Psoas muscle (tissue), 8 donors: Measurements from ENCODE around the gene SSH2. TPM values are rescaled to one million over a fixed set of nuclear protein-coding genes. Genes with fewer than 3 reads are reported as not detected.

Experiments
- ATAC-seq, 4 donors: fragments of 200-7000 bp; cut with Tn5 transposase; one replicate each; pipeline ENCODE4 v1.9.1; 2020; ENCODE audit warnings: moderate library complexity in 3 of 4, mild to moderate bottlenecking in 2 of 4
- DNase-seq, 2 donors: peaks; one replicate each; pipeline ENCODE4 v3.0.0-alpha.2; 2020
- H3K27ac ChIP-seq: fragments of 200-600 bp; one replicate; pipeline ENCODE4 v1.8.0; 2022
- H3K27me3 ChIP-seq, 3 donors: fragments of 200-600 bp in 1 of 3; one replicate each; pipeline versions ENCODE4 v1.6.1 to v1.8.0; 2013 to 2022; ENCODE audit warnings: low read length in 2 of 3, mild to moderate bottlenecking in 2 of 3, moderate library complexity in 1 of 3; ENCODE audit not compliant: insufficient read depth in 3 of 3
- H3K36me3 ChIP-seq, 2 donors: fragments of 200-600 bp in 1 of 2; one replicate each; pipeline versions ENCODE4 v1.6.1 to v1.8.0; 2013 to 2022; ENCODE audit warnings: low read depth in 1 of 2, mild to moderate bottlenecking in 1 of 2, moderate library complexity in 1 of 2; ENCODE audit not compliant: insufficient read depth in 1 of 2
- H3K4me1 ChIP-seq: fragments of 200-600 bp; one replicate; pipeline ENCODE4 v1.8.0; 2022
- H3K4me3 ChIP-seq: fragments of 200-600 bp; one replicate; pipeline ENCODE4 v1.8.0; 2022; ENCODE audit warnings: mild to moderate bottlenecking
- H3K9me3 ChIP-seq: fragments of 200-600 bp; one replicate; pipeline ENCODE4 v1.8.0; 2022
- WGBS, 3 donors: extraction: QIAGEN DNeasy Blood & Tissue Kit; methylation state at CpG; one replicate each; pipeline versions ENCODE4 v1.1.6 to v1.1.7; 2013; 5-methylcytosine and 5-hydroxymethylcytosine counted together
- intact Hi-C, 2 donors: fragments of 100-400 bp; cut with DNase I; formaldehyde crosslinking; loops; one replicate each; pipeline versions ENCODE4 v1.11.0 to v1.14.2; 2022
- polyA plus RNA-seq, 3 donors: library from polyadenylated mRNA; stranded (reverse); fragments of 200-250 nt; gene quantifications; one replicate each; pipeline ENCODE4 v1.2.3, GENCODE V29; 2013
- total RNA-seq, 4 donors: library from RNA; stranded (reverse); fragmentation: NEBNext Ultra II Directional in 2 of 4; extraction: Animal tissue kit (Norgen Biotek cat#: 25700) in 2 of 4; gene quantifications; one replicate each; pipeline versions ENCODE4 v1.2.1 to v1.2.4, GENCODE V29; 2021 to 2023
- TF ChIP-seq, protein P1 (sequence below): fragments of 200-600 bp; IDR thresholded peaks from one replicate; pipeline ENCODE4 v1.8.0; 2022; ENCODE audit warnings: antibody characterized with exemption
- donor health status: healthy with polysubstance abuse.
- donor health status: DM: no; HTN: no; CAD: no; lungs with moderate emphysema.
- donor health status: Bipolar disorder and iron deficiency.
- donor health status: healthy.
- donor health status: DM: yes; HTN: yes; CAD: no.
- donor health status: DM: no; HTN: no; CAD: no.
- donor health status: DM: no; HTN: no; CAD: no.
- donor health status: DM: yes; HTN: yes; CAD: no.

SSH2 gene
- total and polyA plus RNA-seq, 7 donors, result 28.0 to 168 (median 107) TPM

DNA sequence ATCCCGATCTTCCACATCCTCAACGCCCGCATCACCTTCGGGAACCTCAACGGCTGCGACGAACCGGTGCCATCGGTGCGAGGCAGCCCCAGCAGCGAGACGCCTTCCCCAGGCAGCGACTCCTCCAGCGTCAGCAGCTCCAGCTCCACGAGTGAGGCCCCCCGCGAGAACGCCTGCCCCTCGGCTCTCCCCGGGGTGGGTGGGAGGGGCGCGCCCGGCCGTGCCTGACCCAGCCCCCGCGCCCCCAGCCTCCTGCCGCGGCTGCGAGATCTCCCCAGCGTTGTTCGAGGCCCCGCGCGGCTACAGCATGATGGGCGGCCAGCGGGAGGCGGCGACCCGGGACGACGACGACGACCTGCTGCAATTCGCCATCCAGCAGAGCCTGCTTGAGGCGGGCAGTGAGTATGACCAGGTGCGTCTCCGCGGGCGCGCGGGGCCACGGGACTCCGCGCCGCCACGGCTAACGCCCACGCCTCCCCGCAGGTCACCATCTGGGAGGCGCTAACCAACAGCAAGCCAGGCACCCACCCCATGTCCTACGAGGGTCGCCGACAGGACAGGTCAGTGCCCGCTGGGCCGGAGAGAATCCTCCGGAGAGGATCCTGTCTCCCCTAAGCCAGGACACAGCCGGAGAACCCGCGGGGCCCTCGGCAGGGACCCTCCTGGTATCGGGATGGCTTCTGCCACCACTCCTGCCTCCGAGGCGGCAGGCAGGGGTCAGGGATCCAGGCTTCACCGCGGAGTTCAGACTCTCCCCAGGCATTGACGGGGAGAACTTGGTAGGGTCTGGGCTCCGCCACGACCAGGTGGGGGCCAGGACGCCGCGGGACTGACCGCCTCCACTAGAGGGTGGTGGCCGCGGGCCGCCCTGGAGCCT lies 317.4 kb downstream of the SSH2 start:
- Histone ChIP-seq H3K9me3 (no peaks in the 10 kb centered on the region), H3K27me3 (no peaks in the 10 kb centered on the region), H3K4me1 (peaks cover 53% of the 10 kb centered on the region), H3K27ac (peak overlapping the region; percentile 69), H3K36me3 (peaks cover 0 to 17% of the 10 kb centered on the region in 2 donors), H3K4me3 (peak overlapping the region; percentile 40)
- ATAC-seq, result peak in 1 of 4 donors; percentile 0
- peak in 1 of 2 donors; percentile 68 for DNase-seq
- TF ChIP-seq, protein P1, sequence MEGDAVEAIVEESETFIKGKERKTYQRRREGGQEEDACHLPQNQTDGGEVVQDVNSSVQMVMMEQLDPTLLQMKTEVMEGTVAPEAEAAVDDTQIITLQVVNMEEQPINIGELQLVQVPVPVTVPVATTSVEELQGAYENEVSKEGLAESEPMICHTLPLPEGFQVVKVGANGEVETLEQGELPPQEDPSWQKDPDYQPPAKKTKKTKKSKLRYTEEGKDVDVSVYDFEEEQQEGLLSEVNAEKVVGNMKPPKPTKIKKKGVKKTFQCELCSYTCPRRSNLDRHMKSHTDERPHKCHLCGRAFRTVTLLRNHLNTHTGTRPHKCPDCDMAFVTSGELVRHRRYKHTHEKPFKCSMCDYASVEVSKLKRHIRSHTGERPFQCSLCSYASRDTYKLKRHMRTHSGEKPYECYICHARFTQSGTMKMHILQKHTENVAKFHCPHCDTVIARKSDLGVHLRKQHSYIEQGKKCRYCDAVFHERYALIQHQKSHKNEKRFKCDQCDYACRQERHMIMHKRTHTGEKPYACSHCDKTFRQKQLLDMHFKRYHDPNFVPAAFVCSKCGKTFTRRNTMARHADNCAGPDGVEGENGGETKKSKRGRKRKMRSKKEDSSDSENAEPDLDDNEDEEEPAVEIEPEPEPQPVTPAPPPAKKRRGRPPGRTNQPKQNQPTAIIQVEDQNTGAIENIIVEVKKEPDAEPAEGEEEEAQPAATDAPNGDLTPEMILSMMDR, result no peak
- 61 to 77% (median 70%) methylated on average over 71 to 85 of the region's 85 CpGs for WGBS, 3 donors
- intact Hi-C loops, result no loop called here

DNA sequence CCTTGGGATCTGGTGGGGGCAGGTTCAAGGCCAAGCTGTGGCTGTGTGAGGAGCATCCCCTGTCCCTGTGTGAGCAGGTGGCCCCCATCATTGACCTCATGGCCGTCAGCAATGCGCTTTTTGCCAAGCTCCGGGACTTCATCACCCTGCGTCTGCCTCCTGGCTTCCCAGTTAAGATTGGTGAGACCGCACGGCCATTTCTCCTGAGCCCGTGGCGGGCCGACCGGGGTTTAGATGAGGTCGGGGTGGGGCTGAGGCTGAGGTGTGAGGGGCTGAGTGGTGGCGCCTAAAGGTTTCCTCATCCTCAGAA lies 318.0 kb downstream of the SSH2 start:
- intact Hi-C loops, result no loop called here

DNA sequence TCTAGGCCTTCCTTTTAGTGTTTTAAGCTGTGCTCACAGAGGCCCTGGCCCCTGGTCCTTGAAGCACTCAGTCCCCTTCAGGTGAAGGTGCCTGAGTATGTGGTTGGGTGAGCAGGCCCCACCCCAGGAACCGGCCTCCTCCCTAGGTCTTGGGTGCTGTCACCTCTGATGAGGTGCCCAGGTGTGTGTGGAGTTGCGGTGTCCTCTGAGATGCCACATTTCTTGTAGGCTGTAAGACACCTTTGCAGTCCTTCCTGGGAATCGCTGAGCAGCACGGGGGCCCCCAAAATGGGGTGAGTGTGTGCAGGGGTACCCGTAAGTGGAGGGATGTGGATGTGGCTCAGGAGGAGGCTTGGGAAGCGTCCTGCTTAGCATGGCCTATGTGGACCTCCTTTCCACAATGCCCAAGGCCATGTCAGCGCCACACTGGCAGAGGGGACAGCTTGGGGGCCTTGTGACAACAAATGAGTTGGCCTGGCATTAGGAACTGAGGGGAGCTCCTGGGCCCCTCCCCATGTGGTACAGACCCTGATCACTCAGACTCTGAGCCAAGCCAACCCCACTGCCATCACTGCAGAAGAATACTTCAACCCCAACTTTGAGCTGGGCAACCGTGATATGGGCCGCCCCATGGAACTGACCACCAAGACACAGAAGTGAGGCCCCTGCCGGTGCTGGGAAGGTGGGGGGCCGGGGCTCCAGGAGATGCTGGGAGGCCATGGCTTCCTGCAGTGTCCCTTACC lies 318.5 kb downstream of the SSH2 start:
- no peak for DNase-seq
- Histone ChIP-seq H3K36me3 (peaks cover 0 to 17% of the 10 kb centered on the region in 2 donors), H3K9me3 (no peaks in the 10 kb centered on the region), H3K27me3 (no peaks in the 10 kb centered on the region), H3K4me1 (peaks cover 41% of the 10 kb centered on the region), H3K4me3 (no peak overlapping the region), H3K27ac (no peak overlapping the region)
- TF ChIP-seq, protein P1, result no peak
- intact Hi-C loops, result no loop called here
- no peak for ATAC-seq
- WGBS, 3 donors, result 96 to 98% (median 97%) methylated on average over 11 of the region's 11 CpGs

More for the DNA sequence above, 318.0 kb downstream of the SSH2 start:
- DNase-seq (no peak), ATAC-seq (no peak)
- Histone ChIP-seq H3K27me3 (no peaks in the 10 kb centered on the region), H3K27ac (peak overlapping the region; percentile 69), H3K36me3 (peaks cover 0 to 17% of the 10 kb centered on the region in 2 donors), H3K4me3 (no peak overlapping the region), H3K9me3 (no peaks in the 10 kb centered on the region), H3K4me1 (peaks cover 47% of the 10 kb centered on the region)
- TF ChIP-seq, protein P1, result no peak
- 91 to 98% (median 91%) methylated on average over 6 to 12 of the region's 12 CpGs for WGBS, 3 donors

DNA sequence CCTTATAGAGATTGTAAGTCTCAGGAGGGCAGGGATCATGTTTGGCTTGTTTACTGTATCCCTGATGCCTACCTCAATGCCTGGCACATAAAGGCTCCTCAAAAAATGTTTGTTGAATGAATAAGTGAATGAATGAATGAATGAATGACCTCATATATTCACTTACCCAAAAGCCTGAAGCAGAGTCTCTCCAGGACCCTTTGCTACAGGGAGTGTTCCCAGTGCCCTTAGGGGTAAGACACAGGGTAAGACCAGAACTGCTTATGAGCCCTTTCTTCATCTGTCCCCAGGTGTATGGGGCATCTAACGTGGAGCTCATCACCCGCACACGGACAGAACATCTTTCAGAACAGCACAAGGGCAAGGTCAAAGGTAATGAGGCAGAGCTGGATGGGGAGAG lies 319.6 kb downstream of the SSH2 start:
- ATAC-seq (no peak), DNase-seq (no peak)
- Histone ChIP-seq H3K4me1 (peaks cover 33% of the 10 kb centered on the region), H3K27me3 (no peaks in the 10 kb centered on the region), H3K4me3 (no peak overlapping the region), H3K27ac (no peak overlapping the region), H3K36me3 (peaks cover 0 to 8% of the 10 kb centered on the region in 2 donors), H3K9me3 (no peaks in the 10 kb centered on the region)
- WGBS, 3 donors, result 80 to 88% (median 81%) methylated on average over 3 of the region's 3 CpGs
- TF ChIP-seq, protein P1, result no peak
- intact Hi-C loops, result no loop called here
